ENCODE measurements around the gene HHATL. TPM values are rescaled to one million over a fixed set of nuclear protein-coding genes. Genes with fewer than 3 reads are reported as not detected.

Gene HHATL
- total and polyA plus RNA-seq, 8 donors: 0.29 to 1.3 (median 1.0) TPM; not detected in 1

- ATAC-seq: peak; percentile 26
- H3K4me1 ChIP-seq: no peaks in the 10 kb centered on the region
- H3K27ac ChIP-seq: no peak overlapping the region
- TF ChIP-seq CTCF (IDR thresholded peaks at IDR 0.05): no peak
- H3K9me3 ChIP-seq: no peaks in the 10 kb centered on the region
- intact Hi-C loops (cut with DNase I): no loop called here
- H3K4me3 ChIP-seq: no peak overlapping the region
- H3K27me3 ChIP-seq: no peaks in the 10 kb centered on the region
- no peaks in the 10 kb centered on the region for H3K36me3 ChIP-seq
- peak in 1 of 4 donors; percentile 27 for DNase-seq
Observed at GRCh38 chr3:42713747-42714146, 11.1 kb upstream of the HHATL start.

- no peak for ATAC-seq
- Histone ChIP-seq H3K4me1 (no peaks in the 10 kb centered on the region), H3K36me3 (no peaks in the 10 kb centered on the region), H3K4me3 (no peak overlapping the region), H3K9me3 (no peaks in the 10 kb centered on the region), H3K27me3 (no peaks in the 10 kb centered on the region), H3K27ac (no peak overlapping the region)
- no peak for TF ChIP-seq CTCF (IDR thresholded peaks at IDR 0.05)
- DNase-seq: peak in 1 of 4 donors; percentile 15
- intact Hi-C loops (cut with DNase I): no loop called here
Observed at GRCh38 chr3:42712688-42713372, 10.2 kb upstream of the HHATL start.

GRCh38 chr3:42712344-42712648 lies 9.7 kb upstream of the HHATL start:
- Histone ChIP-seq H3K9me3 (no peaks in the 10 kb centered on the region), H3K36me3 (no peaks in the 10 kb centered on the region), H3K27me3 (no peaks in the 10 kb centered on the region), H3K4me3 (no peak overlapping the region), H3K4me1 (no peaks in the 10 kb centered on the region), H3K27ac (no peak overlapping the region)
- intact Hi-C loops (cut with DNase I): no loop called here
- ATAC-seq (no peak), DNase-seq (no peak)
- no peak for TF ChIP-seq CTCF (IDR thresholded peaks at IDR 0.05)

DNA sequence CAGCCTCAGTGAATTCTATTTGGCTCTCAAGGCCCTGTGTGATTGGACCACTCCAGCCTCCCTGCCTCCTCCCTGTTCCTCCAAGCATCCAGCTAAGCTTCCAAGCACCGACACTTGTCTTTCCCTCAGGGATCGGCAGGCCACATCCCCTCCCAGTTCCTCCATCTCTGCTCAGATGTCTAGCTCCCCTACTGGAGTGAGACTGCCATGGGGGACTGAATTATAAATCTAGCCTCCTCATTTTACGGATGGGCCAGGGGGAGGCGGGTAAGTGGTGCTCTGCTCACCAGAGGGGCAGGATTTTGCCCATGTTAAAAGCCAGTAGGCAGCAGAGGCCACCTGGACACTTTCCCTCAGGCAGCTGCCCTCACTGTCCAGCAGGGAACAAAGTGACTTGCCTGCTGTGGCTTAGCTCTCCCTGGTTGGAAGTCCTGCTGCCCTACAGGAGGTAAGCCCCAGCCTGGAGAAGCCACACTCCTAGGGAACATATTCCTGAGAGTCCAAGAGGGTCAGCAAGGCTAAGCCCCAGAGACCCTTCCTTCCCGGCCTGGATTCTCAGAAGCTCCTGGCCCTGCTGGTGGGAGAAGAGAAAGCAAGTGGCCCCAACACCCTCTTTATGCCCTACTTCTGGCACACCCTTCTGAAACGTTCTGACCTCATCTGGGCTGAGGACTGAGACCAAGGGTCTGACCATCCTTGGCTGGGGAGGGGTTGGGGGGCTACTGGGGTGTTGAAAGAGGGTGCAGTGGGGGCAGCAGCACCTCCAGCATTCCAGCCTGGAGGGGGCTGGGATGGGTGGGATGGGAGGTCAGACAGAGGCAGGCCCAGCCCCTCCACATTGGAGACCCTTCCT lies 9.1 kb upstream of the HHATL start:
- DNase-seq (no peak), ATAC-seq (no peak)
- H3K4me3 ChIP-seq: no peak overlapping the region
- H3K27ac ChIP-seq: no peak overlapping the region
- intact Hi-C loops (cut with DNase I): no loop called here
- no peak for TF ChIP-seq CTCF (IDR thresholded peaks at IDR 0.05)
- H3K4me1 ChIP-seq: no peaks in the 10 kb centered on the region
- no peaks in the 10 kb centered on the region for H3K36me3 ChIP-seq
- no peaks in the 10 kb centered on the region for H3K27me3 ChIP-seq
- no peaks in the 10 kb centered on the region for H3K9me3 ChIP-seq

DNA sequence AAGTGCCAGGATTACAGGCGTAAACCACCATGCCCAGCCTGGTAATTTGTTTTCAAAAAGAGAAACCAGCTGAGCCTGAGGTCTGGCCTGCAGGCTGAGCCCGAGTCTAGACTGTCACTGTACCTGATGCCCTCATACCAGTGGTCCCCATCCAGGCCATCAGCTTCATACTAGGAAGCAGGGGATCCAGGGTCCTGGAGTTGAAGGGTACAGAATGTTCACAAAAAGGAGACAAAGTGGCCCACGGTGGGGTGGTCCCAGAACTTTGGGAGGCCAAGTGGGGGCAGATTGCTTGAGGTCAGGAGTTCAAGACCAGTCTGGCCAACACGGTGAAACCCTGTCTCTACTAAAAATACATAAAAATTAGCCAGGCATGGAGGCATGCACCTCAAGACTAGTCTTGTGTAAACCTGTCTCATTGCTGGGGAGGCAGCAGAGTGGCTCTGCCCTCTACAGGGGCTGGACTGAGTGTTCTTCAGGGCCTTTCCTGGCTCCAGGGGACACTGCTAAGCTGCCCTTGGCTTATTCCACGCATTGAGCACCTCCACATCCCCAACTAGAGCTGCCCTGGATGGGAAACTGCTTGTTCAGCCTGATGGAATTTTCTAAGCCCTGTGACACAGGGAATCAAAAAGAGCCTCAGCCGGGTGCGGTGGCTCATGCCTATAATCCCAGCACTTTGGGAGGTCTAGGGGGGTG lies 7.9 kb upstream of the HHATL start:
- Histone ChIP-seq H3K4me3 (no peak overlapping the region), H3K4me1 (no peaks in the 10 kb centered on the region), H3K9me3 (no peaks in the 10 kb centered on the region), H3K27me3 (no peaks in the 10 kb centered on the region), H3K36me3 (no peaks in the 10 kb centered on the region), H3K27ac (no peak overlapping the region)
- ATAC-seq (no peak), DNase-seq (peak in 1 of 4 donors; percentile 14)
- intact Hi-C loops (cut with DNase I): no loop called here
- no peak for TF ChIP-seq CTCF (IDR thresholded peaks at IDR 0.05)
